HG02981 (cell line): ENCODE measurements around the gene NUDT3.
"Not testable (repeated sequence)": the region's sequence is repeated elsewhere in the genome, so short reads cannot be mapped to it uniquely, and the experiment has no call there.

Experiments
- ATAC-seq: cut with Tn5 transposase; IDR thresholded peaks from one replicate; pipeline ENCODE4 v1.9.1; 2021; ENCODE audit warnings: mild to moderate bottlenecking, moderate library complexity; ENCODE audit not compliant: unreplicated experiment

NUDT3 gene

DNA sequence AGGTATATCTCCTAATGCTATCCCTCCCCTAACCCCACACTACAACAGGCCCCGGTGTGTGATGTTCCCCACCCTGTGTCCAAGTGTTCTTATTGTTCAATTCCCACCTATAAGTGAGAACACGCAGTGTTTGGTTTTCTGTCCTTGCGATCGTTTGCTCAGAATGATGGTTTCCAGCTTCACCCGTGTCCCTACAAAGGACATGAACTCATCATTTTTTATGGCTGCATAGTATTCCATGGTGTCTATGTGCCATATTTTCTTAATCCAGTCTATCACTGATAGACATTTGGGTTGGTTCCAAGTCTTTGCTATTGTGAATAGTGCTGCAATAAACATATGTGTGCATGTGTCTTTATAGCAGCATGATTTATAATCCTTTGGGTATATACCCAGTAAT is 20.6 kb downstream of the NUDT3 start:
- ATAC-seq, result not testable (repeated sequence)

DNA sequence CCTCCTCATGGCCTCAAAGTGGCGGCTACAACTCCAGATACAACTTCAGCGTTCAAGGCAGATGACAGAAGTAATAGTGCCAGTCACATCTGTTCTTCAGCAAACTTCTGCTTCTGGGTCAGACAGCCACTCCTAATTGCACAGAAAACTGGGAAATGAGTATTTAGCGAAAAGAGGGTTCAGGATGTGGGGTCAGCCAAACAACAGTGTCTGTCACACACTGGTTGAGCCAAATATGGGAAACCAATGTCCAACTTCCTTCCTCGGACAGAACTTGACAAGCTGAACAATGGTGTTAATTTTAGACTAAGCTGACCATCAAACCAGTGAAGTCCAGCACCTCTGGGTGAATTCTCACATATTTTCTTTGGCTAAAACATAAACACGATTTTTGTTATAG is 22.1 kb downstream of the NUDT3 start:
- no peak for ATAC-seq

DNA sequence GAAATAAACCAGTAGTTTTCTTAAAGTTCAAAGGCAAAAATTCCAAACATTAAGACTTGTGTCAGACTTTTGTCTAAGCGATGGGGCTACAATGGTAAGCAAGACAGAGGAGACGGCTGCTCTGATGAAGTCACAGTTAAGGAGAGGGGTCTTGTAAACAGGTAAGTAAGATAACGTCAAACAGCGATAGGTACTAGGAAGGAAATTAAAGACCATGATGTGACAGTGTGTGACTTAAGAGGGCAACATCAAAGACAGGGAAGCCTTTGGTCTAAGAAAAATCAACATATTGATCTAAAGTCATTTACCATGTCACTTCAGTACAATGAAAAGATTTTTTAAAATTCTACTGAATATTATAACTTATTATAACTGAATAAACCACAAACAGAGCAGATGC is 23.1 kb downstream of the NUDT3 start:
- no peak for ATAC-seq

DNA sequence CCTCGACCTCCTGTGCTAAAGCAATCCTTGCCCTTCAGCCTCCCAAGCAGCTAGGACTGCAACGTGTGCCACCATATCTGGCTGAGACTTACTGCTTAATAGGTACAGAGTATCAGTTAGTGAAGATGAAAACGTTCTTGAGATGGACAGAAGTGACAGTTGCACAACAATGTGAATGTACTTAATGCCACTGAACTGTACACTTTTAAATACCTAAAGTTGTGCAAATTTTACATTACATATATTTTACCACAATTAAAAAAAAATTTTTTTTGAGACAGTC is 25.9 kb downstream of the NUDT3 start:
- ATAC-seq, result no peak

DNA sequence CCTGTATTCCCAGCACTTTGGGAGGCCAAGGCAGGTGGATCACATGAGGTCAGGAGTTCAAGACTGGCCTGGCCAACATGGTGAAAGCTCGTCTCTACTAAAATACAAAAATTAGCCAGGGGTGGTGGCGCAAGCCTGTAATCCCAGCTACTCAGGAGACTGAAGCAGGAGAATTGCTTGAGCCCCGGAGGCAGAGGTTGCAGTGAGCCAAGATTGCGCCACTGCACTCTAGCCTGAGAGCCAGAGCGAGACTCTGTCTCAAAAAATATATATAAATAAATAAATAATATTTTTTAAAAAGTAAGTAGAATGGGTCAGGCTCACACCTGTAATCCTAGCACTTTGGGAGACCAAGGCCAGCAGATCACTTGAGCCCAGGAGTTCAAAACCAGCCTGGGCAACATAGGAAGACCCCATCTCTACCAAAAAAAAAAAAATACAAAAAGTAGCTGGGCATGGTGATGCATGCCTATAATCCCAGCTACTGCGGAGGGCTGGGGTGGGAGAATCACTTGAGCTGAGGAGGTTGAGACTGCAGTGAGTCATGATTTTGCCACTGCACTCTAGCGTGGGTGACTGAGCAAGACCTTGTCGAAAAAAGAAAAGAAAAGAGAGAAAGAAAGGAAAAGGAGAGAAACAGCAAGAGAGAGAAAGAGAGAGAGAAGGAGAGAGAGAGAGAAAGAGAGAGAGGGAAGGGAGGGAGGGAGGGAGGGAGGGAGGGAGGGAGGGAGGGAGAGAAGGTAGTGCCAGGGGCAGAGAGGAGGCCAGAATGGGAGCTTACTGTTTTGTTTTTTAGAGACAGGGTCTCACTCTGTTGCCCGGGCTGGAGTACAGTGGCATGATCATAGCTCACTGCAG is 26.5 kb downstream of the NUDT3 start:
- not testable (repeated sequence) for ATAC-seq

DNA sequence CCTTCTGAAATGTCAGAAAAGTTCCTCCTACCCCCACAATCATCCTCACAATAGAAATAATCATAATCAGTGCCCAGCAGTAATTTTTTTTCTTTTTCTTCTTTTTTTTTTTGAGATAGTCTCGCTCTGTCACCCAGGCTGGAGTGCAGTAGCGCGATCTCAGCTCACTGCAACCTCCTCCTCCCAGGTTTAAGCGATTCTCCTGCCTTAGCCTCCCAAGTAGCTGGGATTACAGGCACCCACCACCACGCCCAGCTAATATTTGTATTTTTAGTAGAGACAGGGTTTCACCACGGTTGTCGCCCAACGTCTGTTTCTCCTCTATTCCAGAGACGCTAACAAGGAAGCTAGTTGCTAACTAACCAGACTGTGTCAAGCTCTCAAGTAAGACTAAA is 28.8 kb downstream of the NUDT3 start:
- not testable (repeated sequence) for ATAC-seq

DNA sequence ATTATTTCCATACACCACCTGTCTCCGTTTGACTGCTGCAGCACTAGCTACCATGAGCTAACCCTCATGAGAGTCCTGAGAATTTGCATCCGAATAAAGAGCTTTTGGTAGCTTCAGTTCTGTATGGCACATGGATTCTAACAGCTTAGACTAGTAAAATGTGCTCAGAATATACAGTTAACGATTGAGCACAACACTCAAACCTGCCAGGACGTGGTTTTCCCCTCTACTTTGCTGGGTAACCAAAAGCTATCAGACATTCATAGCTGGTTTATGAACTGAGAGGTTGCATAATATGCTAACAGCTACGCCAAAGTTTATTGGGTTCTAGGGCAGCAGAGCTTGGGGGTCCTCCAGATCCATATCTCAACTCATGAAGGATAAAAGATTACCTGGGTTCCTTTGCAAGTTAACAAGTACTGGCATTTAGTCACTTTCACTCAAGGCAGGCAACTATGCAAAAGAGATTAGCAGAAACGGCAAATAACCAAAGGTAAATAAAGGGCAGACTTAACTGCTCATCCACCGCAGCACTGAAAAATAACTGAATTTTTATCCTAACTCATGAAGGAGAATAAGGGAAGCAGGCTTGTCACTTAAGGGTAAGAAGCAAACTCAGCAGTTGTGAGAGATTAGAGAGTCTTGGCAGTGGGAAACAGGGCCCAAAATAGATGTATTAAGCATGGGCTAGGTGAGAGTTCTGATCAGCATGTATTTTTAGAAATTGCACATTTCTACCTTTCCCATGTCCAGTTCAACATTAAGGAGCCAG is 29.4 kb downstream of the NUDT3 start:
- no peak for ATAC-seq

DNA sequence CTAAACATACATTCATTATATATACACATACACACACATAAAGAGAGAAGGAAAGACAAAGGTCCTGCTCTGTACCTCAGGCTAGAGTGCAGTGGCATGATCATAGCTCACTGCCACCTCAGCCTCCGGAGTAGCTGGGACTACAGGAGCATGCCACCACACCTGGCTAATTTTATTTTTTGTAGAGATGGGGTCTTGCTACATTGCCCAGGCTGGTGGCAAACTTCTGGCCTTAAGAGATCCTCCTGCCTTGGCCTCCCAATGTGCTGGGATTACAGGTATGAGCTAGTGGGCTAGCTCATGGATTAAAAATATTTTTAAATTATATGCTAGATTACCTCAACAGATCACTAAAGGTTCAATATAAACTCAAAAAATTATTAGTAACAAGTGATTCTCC is 30.3 kb downstream of the NUDT3 start:
- no peak for ATAC-seq

DNA sequence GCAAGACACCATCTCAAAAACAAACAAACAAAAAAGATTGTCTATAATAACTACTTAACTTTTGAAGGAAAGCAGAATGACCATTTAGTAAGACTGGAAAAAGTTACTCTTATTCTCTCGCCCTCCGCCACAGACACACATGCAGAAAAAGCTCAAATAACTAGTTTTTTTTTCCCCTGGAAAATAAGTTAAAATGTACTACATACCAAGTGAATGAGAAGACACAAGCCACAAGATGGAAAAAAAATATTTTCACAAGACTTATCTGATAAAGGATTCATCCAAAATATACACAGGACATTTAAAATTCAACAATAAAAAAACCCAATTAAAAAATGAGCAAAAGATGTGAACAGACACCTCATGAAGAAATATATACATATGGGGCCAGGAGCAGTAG is 31.9 kb downstream of the NUDT3 start:
- ATAC-seq, result no peak

DNA sequence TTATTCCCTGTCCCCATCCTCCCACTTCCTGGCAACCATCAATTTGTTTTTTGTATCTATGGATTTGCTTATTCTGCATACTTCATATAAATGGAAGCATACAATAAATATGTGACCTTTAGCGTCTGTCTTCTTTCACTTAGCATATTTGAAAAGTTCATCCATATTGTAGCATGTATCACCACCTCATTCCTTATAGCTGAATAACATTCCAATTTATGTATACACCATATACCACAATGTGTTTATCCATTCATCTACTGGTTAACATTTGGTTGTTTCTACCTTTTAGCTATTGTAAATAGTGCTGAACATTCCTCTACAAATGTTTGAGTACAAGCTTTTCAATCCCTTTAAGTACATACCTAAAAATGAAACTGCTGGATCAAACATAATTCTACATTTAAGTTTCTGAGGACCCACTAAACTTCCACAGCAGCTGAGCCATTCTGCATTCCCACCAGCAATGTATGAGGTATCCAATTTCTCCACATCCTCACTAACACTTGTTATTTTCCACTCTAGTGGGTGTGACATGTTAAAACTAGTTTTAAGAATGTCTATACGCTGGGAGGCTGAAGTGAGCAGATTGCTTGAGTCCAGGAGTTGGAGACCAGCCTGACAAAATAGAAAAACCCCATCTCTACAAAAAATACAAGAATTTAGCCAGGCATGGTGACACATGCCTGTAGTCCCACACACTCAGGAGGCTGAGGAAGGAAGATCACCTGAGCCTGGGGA is 32.9 kb downstream of the NUDT3 start:
- ATAC-seq, result no peak

DNA sequence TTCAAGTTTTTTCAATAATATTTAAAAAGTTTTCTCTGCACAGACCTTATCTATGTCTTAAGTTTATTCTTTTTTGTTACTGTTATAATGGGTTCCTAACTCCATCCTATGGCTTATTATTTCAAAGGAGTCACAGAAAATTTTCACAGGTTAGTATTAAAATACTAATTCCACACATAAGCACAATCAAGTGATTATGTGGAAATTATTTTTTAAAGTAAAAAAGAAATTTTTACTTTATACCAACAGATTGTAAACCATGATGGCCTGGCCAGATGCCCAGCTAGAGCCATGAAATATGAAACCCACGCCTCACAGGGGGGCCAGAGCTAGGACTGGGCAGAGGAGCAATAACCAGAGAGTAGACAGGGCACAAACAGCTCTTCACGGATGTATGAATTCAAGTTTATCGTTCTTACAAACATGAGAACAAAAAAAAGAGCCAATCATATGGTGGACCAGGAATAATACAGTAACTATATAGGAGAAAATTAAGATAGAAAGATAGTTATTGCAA is 34.0 kb downstream of the NUDT3 start:
- ATAC-seq, result no peak

DNA sequence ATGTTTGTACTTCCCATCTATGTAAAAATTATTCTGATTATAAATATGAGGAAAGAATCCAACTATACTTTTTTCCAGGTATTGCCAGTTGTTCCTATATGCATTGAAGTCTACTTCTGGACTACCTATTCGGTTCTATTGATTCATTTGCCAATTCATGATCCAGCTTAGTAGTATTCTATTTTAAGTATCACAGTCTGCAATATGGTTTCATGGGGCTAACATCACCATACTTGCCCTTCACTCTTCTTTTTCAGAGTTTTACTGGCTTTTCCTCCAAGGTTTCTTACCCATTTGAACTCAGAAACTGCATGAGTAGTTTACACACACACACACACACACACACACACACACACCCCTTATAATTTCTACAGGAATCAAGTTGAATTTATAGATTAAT is 34.5 kb downstream of the NUDT3 start:
- no peak for ATAC-seq

DNA sequence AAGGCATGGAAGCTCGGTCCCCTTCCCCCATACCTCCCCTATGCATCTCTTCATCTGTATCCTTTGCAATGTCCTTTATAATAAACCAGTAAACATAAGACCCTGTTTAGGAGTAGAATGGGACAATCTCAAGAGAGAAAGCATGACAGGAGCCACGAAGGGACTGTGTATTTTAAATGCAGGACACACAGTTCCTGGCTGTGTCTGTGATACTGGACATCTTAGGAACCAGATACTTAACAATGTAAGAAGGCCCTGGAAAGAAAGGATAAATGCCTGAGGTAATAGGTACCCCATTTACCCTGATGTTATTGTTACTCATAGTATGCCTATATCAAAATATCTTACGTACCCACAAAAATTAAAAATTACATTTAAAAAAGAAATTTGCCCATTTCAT is 36.6 kb downstream of the NUDT3 start:
- no peak for ATAC-seq

DNA sequence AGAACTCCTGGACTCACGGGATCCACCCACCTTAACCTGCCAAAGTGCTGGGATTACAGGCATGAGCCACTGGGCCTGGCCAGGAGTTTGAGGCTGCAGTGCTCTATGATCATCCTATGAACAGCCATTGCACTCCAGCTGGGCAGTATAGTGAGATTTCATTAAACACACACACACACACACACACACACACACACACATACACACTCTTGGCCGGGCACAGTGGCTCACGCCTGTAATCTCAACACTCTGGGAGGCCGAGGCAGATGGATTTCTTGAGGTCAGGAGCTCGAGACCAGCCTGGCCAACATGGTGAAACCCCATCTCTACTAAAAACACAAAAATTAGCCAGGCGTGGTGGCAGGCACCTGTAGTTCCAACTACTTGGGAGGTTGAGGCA is 38.2 kb downstream of the NUDT3 start:
- not testable (repeated sequence) for ATAC-seq

DNA sequence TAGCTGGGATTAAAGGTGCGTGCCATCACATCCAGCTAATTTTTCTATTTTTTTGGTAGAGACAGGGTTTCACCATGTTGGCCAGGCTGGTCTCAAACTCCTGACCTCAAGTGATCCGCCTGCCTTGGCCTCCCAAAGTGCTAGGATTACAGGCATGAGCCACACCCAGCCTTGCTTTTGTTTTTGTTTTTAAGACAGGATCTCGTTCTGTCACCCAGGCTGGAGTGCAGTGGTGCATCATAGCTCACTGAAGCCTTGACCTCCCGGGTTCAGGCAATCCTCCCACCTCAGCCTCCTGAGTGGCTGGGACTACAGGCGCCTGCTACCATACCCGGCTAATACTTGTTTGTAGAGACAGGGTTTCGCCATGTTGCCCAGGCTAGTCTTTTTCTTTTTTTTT is 38.9 kb downstream of the NUDT3 start:
- ATAC-seq, result not testable (repeated sequence)

DNA sequence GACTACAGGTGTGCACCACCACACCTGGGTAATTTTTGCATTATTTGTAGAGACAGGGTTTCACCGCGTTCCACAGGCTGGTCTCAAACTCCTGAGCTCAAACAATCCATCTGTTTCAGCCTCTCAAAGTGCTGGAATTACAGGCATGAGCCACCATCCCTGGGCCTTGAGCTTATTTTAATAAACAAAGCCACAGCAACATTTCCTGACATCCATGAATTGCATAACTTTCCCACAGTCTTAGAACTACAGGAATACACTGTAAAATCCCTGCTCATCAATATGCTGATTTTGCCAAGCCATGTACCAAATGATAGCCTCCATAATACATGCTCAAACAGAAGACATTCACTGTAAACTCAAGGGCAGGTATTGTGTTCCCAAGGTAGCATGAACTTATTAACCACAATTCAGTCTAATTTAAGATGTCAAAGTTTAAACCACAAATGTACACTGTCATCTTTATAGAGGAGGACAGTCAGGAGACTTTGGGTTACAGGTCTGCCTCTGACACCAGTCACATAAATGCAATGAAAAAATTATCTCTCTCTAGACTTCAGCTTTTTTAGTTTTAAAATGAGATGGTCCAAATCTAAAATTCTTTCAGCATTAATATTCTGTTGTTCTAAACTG is 40.0 kb downstream of the NUDT3 start:
- ATAC-seq, result no peak

DNA sequence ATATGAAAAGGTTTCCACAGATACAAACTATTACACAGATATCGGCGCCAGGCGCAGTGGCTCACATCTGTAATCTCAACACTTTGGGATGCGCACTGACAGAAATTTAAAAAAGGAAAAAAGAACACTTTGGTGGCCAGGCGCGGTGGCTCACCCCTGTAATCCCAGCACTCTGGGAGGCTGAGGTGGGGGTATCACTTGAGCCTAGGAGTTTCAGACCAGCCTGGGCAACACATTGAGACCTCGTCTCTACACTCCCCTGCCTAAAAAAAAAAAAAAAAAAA is 41.6 kb downstream of the NUDT3 start:
- no peak for ATAC-seq

DNA sequence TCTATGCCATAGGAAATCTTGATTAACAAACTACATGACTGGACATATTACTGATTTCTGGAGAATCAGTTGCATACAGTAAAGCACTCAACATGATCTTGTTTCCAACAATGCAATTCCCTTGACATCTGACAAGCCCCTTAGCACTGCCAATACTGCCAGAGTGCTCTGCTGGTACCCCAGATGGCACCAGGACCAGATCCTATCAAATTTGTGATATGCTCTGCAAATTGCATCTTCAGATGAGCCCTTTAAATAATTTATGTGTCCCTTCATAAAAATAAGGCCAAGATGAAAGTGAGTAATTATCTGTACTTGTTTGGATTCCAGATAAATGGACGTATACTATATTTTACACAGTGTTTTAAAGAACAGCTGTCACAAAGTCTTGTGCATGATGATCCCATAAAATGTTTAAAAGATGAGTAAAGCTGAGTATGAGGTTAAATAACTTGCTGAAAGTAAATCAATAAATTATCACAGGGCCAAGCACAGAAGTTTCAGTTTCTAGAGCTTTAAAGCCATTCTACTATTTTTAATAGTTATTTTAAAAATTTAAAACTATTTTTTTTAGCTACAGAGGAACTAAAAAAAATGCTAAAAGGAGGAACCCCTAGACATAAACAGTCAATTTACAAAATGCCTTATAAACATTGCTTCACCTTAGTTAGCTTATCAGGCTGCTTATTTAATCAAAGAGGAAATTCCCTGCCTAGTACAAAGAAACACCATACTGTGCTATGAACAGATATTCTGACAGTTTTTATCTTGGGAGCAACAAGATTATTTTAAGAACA is 42.1 kb downstream of the NUDT3 start:
- no peak for ATAC-seq

DNA sequence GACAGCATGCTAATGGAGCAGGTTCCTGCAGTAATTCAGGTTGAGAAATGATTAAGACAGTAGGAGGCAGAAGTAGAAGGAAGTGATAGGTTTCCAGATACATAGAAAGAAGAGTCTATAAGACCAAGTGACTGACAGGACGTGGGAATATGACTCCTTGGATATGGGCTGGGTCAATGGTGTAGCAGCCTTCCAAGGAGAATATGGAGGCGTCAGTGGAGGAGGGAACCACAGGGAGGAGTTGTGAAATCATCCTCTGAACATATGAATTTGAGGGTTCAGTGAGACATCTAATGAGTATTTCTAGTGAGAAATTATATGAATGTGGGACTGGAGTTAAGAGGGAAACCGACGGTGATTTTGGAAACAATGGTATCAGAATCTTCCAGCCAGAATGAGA is 43.3 kb downstream of the NUDT3 start:
- no peak for ATAC-seq

DNA sequence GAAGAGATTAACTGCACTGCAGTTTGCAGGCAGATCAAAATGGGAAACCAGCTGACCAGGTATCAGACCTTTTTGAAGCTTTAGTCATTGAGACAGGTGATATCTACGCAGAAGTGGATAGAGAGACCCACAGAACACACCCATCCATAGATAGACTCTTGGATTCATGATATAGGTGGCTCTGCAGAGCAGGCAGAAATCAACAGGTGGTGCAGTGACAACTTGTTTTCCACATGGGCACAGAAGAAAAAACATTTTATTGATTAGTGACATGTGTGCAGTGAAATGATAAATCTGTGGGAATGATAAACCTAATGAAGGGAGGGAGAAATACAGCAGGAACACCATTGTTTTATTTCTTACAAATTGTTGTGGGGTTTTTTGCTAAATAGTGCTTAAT is 45.2 kb downstream of the NUDT3 start:
- ATAC-seq, result no peak
